ENCODE measurements around the gene RFX1.
"Not testable (repeated sequence)": the region's sequence is repeated elsewhere in the genome, so short reads cannot be mapped to it uniquely, and the experiment has no call there.

The RFX1 gene

GRCh38 chr19:13978351-13979243 lies 27.5 kb downstream of the RFX1 start:
- DNase-seq: no peak

GRCh38 chr19:13977803-13978202 lies 28.3 kb downstream of the RFX1 start:
- DNase-seq: no peak

GRCh38 chr19:13976446-13976845 lies 29.7 kb downstream of the RFX1 start:
- no peak for DNase-seq

GRCh38 chr19:13975870-13976269 lies 30.2 kb downstream of the RFX1 start:
- DNase-seq: no peak

GRCh38 chr19:13974073-13974472 lies 32.0 kb downstream of the RFX1 start:
- no peak for DNase-seq

GRCh38 chr19:13973479-13973878 lies 32.6 kb downstream of the RFX1 start:
- DNase-seq: not testable (repeated sequence)

GRCh38 chr19:13972368-13973155 lies 33.6 kb downstream of the RFX1 start:
- no peak for DNase-seq

- DNase-seq: not testable (repeated sequence)
Observed at GRCh38 chr19:13971868-13972267, 34.3 kb downstream of the RFX1 start.

GRCh38 chr19:13969897-13970296 lies 36.2 kb downstream of the RFX1 start:
- DNase-seq: no peak

GRCh38 chr19:13968999-13969398 lies 37.1 kb downstream of the RFX1 start:
- DNase-seq: no peak

- no peak for DNase-seq
Observed at GRCh38 chr19:13968383-13968935, 37.7 kb downstream of the RFX1 start.

GRCh38 chr19:13967206-13967605 lies 38.9 kb downstream of the RFX1 start:
- DNase-seq: not testable (repeated sequence)

GRCh38 chr19:13966684-13967128 lies 39.4 kb downstream of the RFX1 start:
- no peak for DNase-seq

- DNase-seq: no peak
Observed at GRCh38 chr19:13965926-13966683, 40.0 kb downstream of the RFX1 start.

GRCh38 chr19:13965377-13965896 lies 40.7 kb downstream of the RFX1 start:
- DNase-seq: no peak

- DNase-seq: no peak
Observed at GRCh38 chr19:13964776-13965175, 41.3 kb downstream of the RFX1 start.

- no peak for DNase-seq
Observed at GRCh38 chr19:13963603-13964105, 42.5 kb downstream of the RFX1 start.

- no peak for DNase-seq
Observed at GRCh38 chr19:13962699-13963602, 43.2 kb downstream of the RFX1 start.

GRCh38 chr19:13961826-13962698 lies 44.1 kb downstream of the RFX1 start:
- DNase-seq: no peak

All from SHP77 (cell line).